Keratinocyte (primary cell): Measurements from ENCODE around the gene RIC3. TPM values are rescaled to one million over a fixed set of nuclear protein-coding genes. Genes with fewer than 3 reads are reported as not detected.

Experiments used
- DNase-seq: peaks from one replicate; pipeline ENCODE4 v3.0.0-alpha.2; 2011; ENCODE audit warnings: low read depth, missing footprints, low spot score
- FAIRE-seq: peaks from 2 replicates; lab custom pipeline; 2011; peaks lifted over from hg19 to GRCh38; lab: Jason Lieb, UNC
- H2AFZ ChIP-seq: 2 replicates; pipeline ENCODE4 v1.6.0; 2012; ENCODE audit warnings: low read length, control low read depth, inconsistent platforms; ENCODE audit not compliant: control insufficient read depth
- H3K27ac ChIP-seq: 2 replicates; pipeline ENCODE4 v1.5.1; 2011; ENCODE audit warnings: low read length; ENCODE audit not compliant: control insufficient read depth, insufficient read depth
- H3K27me3 ChIP-seq: 3 replicates; pipeline ENCODE4 v1.6.0; 2011; ENCODE audit warnings: low read length; ENCODE audit not compliant: control insufficient read depth, insufficient read depth; ENCODE audit errors: extremely low read depth
- H3K36me3 ChIP-seq, 2 experiments: 2 replicates in 1 of 2; 3 replicates in 1 of 2; pipeline ENCODE4 v1.5.1; 2011; ENCODE audit warnings: low read length in 2 of 2, mild to moderate bottlenecking in 1 of 2; ENCODE audit not compliant: control insufficient read depth in 2 of 2, insufficient read depth in 2 of 2; ENCODE audit errors: extremely low read depth in 1 of 2
- H3K4me1 ChIP-seq: 3 replicates; pipeline ENCODE4 v1.5.1; 2011; ENCODE audit warnings: low read length; ENCODE audit not compliant: control insufficient read depth, insufficient read depth; ENCODE audit errors: extremely low read depth
- H3K4me2 ChIP-seq: 3 replicates; pipeline ENCODE4 v1.6.0; 2011; ENCODE audit warnings: low read depth, low read length; ENCODE audit not compliant: control insufficient read depth, insufficient read depth; ENCODE audit errors: extremely low read depth
- H3K4me3 ChIP-seq, 3 experiments: fragments of 200-600 bp in 1 of 3; sonication (generic) in 1 of 3; 2 replicates in 2 of 3; 3 replicates in 1 of 3; pipeline ENCODE4 v1.5.1; 2011 to 2016; ENCODE audit warnings: low read length in 3 of 3, mild to moderate bottlenecking in 3 of 3, control low read depth in 2 of 3, inconsistent platforms in 1 of 3, low read depth in 1 of 3, mixed read lengths in 1 of 3, mixed run types in 1 of 3, moderate library complexity in 1 of 3; ENCODE audit not compliant: control insufficient read depth in 2 of 3, insufficient read depth in 2 of 3; ENCODE audit errors: extremely low read depth in 1 of 3
- H3K79me2 ChIP-seq: 2 replicates; pipeline ENCODE4 v1.6.0; 2012; ENCODE audit warnings: low read length; ENCODE audit not compliant: control insufficient read depth, insufficient read depth
- H3K9ac ChIP-seq: 3 replicates; pipeline ENCODE4 v1.6.0; 2011; ENCODE audit warnings: low read length; ENCODE audit not compliant: control insufficient read depth, insufficient read depth; ENCODE audit errors: extremely low read depth
- H3K9me1 ChIP-seq: 3 replicates; pipeline ENCODE4 v1.6.0; 2011; ENCODE audit warnings: low read length; ENCODE audit not compliant: control insufficient read depth, insufficient read depth; ENCODE audit errors: extremely low read depth
- H3K9me3 ChIP-seq: 2 replicates; pipeline ENCODE4 v1.5.1; 2012; ENCODE audit warnings: low read depth, low read length; ENCODE audit not compliant: control insufficient read depth
- H4K20me1 ChIP-seq: 3 replicates; pipeline ENCODE4 v1.6.0; 2011; ENCODE audit warnings: low read length; ENCODE audit not compliant: control insufficient read depth, insufficient read depth; ENCODE audit errors: extremely low read depth
- EZH2 ChIP-seq: IDR thresholded peaks from one replicate; pipeline ENCODE4 v1.6.1; 2012; ENCODE audit warnings: inconsistent platforms, mild to moderate bottlenecking, low read length, moderate library complexity
- dilution Hi-C: fragments of 300-500 bp; cut with MboI; formaldehyde crosslinking; loops from one replicate; pipeline ENCODE4 v1.7.0; 2020; ENCODE audit warnings: low sequenced_read_pairs; ENCODE audit not compliant: extremely low pct_ligation_motif_present
- polyA plus RNA-seq, 5 experiments: library from polyadenylated mRNA; depleted of rRNA in 3 of 5; stranded (reverse) in 3 of 5; stranded (forward) in 1 of 5; unstranded in 1 of 5; fragments of >200 nt; gene quantifications; 1 replicate in 1 of 5; 2 replicates in 3 of 5; 3 replicates in 1 of 5; pipeline versions ENCODE4 v1.2.1 to v1.2.3, GENCODE V29; 2011 to 2012; ENCODE audit warnings: missing spikeins in 2 of 5, low read depth in 1 of 5, low replicate concordance in 1 of 5
- TF ChIP-seq, protein P1 (sequence below), 3 experiments: IDR thresholded peaks in 1 of 3; conservative IDR thresholded peaks in 1 of 3; optimal IDR thresholded peaks in 1 of 3; 2 replicates in 2 of 3; 3 replicates in 1 of 3; pipeline versions ENCODE3 to v1.5.1; 2011; ENCODE audit warnings: low read length in 3 of 3, mild to moderate bottlenecking in 3 of 3, moderate library complexity in 2 of 3, control low read depth in 1 of 3, inconsistent platforms in 1 of 3; ENCODE audit not compliant: insufficient read depth in 2 of 3; ENCODE audit errors: extremely low read depth in 1 of 3

Gene RIC3
- polyA plus RNA-seq, 1 donor (not counting 4 experiments of a cell fraction or from before 2014, with no cell fraction given), result 2.5 TPM

DNA sequence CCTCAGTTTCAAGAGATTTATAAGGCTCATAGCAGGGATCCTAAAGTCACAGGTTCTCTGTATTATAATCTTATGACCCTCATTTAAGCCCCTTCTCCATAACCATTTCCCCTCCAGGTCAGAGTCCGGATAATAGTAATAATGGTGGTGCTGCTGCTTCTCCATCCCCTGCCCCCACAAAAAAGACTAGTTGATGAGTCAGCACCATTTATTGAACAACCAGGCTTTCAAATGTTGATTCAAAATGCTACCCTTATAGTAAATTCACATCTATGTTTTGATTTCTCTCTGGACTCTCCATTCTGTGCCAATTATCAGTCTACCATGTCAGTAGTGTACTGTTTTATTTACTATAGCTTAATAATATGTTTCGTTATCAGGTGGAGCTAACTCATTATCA, 17.6 kb upstream of the RIC3 start:
- Histone ChIP-seq H3K4me3 (no peak overlapping the region), H4K20me1 (no peaks in the 10 kb centered on the region), H3K36me3 (no peaks in the 10 kb centered on the region), H3K9me1 (no peaks in the 10 kb centered on the region), H2AFZ (no peak overlapping the region), H3K4me2 (no peak overlapping the region), H3K27ac (no peak overlapping the region), H3K9ac (no peak overlapping the region), H3K79me2 (no peaks in the 10 kb centered on the region), H3K9me3 (no peaks in the 10 kb centered on the region), H3K4me1 (no peaks in the 10 kb centered on the region), H3K27me3 (no peaks in the 10 kb centered on the region)
- DNase-seq (no peak), FAIRE-seq (no peak)
- dilution Hi-C loops, result no loop called here
- TF ChIP-seq, protein P1, sequence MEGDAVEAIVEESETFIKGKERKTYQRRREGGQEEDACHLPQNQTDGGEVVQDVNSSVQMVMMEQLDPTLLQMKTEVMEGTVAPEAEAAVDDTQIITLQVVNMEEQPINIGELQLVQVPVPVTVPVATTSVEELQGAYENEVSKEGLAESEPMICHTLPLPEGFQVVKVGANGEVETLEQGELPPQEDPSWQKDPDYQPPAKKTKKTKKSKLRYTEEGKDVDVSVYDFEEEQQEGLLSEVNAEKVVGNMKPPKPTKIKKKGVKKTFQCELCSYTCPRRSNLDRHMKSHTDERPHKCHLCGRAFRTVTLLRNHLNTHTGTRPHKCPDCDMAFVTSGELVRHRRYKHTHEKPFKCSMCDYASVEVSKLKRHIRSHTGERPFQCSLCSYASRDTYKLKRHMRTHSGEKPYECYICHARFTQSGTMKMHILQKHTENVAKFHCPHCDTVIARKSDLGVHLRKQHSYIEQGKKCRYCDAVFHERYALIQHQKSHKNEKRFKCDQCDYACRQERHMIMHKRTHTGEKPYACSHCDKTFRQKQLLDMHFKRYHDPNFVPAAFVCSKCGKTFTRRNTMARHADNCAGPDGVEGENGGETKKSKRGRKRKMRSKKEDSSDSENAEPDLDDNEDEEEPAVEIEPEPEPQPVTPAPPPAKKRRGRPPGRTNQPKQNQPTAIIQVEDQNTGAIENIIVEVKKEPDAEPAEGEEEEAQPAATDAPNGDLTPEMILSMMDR (optimal IDR thresholded peaks at IDR 0.05 in 1 of 3, IDR thresholded peaks at IDR 0.05 in 1 of 3, conservative IDR thresholded peaks at IDR 0.05 in 1 of 3; ENCODE audit: extremely low read depth in 1 of 3, insufficient read depth in 2 of 3, low read length in 3 of 3), result no peak

DNA sequence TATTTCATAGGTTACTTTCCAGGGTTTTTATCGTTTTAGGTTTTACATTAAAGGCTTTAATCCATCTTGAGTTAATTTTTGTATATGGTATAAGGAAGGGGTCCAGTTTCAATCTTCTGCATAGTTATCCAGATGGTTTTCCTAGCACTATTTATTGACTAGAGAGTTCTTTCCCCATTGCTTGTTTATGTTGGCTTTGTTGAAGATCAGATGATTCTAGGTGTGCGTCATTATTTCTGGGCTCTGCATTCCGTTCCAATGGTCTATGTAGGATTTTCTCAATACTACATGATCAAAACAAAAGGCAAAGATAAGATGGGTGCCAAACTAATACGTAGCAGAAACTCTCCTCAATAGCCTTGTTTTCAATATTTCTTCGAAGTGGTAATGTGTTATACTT, 14.3 kb upstream of the RIC3 start:
- DNase-seq, result no peak
- H2AFZ ChIP-seq, result no peak overlapping the region
- no peaks in the 10 kb centered on the region for H4K20me1 ChIP-seq
- H3K4me2 ChIP-seq, result no peak overlapping the region
- no peak overlapping the region for H3K4me3 ChIP-seq
- H3K36me3 ChIP-seq, result no peaks in the 10 kb centered on the region
- dilution Hi-C loops, result no loop called here
- H3K27ac ChIP-seq, result no peak overlapping the region
- H3K27me3 ChIP-seq, result peaks cover 9% of the 10 kb centered on the region
- H3K9me1 ChIP-seq, result no peaks in the 10 kb centered on the region
- TF ChIP-seq EZH2, result no peak
- TF ChIP-seq, protein P1 (optimal IDR thresholded peaks at IDR 0.05 in 1 of 3, IDR thresholded peaks at IDR 0.05 in 1 of 3, conservative IDR thresholded peaks at IDR 0.05 in 1 of 3; ENCODE audit: extremely low read depth in 1 of 3, insufficient read depth in 2 of 3, low read length in 3 of 3), result no peak
- H3K4me1 ChIP-seq, result no peaks in the 10 kb centered on the region
- no peak overlapping the region for H3K9ac ChIP-seq
- H3K9me3 ChIP-seq, result no peaks in the 10 kb centered on the region
- no peak for FAIRE-seq
- H3K79me2 ChIP-seq, result no peaks in the 10 kb centered on the region
